WTC11 (cell line): ENCODE data around the gene EIF3I.

Experiments
- ATF1 ChIP-seq: sonication (generic); formaldehyde crosslinking; IDR thresholded peaks from 2 replicates; pipeline ENCODE4 v1.8.1; 2023; ENCODE audit warnings: mild to moderate bottlenecking, moderate library complexity, missing genetic modification reagents
- CDX4 ChIP-seq: fragments of 250-450 bp; sonication (Bioruptor Pico); IDR thresholded peaks from 2 replicates; pipeline ENCODE4 v1.9.0; 2021; ENCODE audit warnings: moderate library complexity, mild to moderate bottlenecking, inconsistent platforms, borderline replicate concordance
- CREB1 ChIP-seq: sonication (generic); formaldehyde crosslinking; IDR thresholded peaks from 2 replicates; pipeline ENCODE4 v1.8.0; 2023; ENCODE audit warnings: mild to moderate bottlenecking, missing genetic modification reagents
- CREM ChIP-seq: sonication (generic); formaldehyde crosslinking; IDR thresholded peaks from 2 replicates; pipeline ENCODE4 v1.8.1; 2022; ENCODE audit warnings: mild to moderate bottlenecking, missing genetic modification reagents, moderate library complexity
- CTCF ChIP-seq: fragments of 200-600 bp; IDR thresholded peaks from 2 replicates; pipeline ENCODE4 v1.8.0; 2022; ENCODE audit warnings: antibody characterized with exemption
- ELF4 ChIP-seq: sonication (generic); formaldehyde crosslinking; IDR thresholded peaks from 2 replicates; pipeline ENCODE4 v1.8.1; 2022; ENCODE audit warnings: low read depth, mild to moderate bottlenecking, moderate library complexity, missing genetic modification reagents
- IRF2 ChIP-seq: sonication (generic); formaldehyde crosslinking; IDR thresholded peaks from 2 replicates; pipeline ENCODE4 v1.8.0; 2022; ENCODE audit warnings: low read depth, missing genetic modification reagents, borderline replicate concordance
- JUN ChIP-seq: sonication (generic); formaldehyde crosslinking; IDR thresholded peaks from 2 replicates; pipeline ENCODE4 v1.8.0; 2023; ENCODE audit warnings: mild to moderate bottlenecking, missing genetic modification reagents
- USF2 ChIP-seq: sonication (generic); formaldehyde crosslinking; IDR thresholded peaks from 2 replicates; pipeline ENCODE4 v1.8.1; 2023; ENCODE audit warnings: mild to moderate bottlenecking, missing genetic modification reagents, moderate library complexity

GRCh38 chr1:32239790-32240139 is 17.6 kb downstream of the EIF3I start:
- no peak for TF ChIP-seq CTCF
- no peak for TF ChIP-seq IRF2 (CRISPR knock-in tag)
- no peak for TF ChIP-seq USF2
- no peak for TF ChIP-seq JUN (CRISPR knock-in tag)
- no peak for TF ChIP-seq CREM (CRISPR knock-in tag)
- no peak for TF ChIP-seq CDX4 (CRISPR knock-in tag)
- peak; percentile 72; the same call in 1 of the 2 replicates for TF ChIP-seq CREB1
- no peak for TF ChIP-seq ELF4
- no peak for TF ChIP-seq ATF1 (CRISPR knock-in tag)
